ENCODE results near the gene CDYL2.

The CDYL2 gene

DNA sequence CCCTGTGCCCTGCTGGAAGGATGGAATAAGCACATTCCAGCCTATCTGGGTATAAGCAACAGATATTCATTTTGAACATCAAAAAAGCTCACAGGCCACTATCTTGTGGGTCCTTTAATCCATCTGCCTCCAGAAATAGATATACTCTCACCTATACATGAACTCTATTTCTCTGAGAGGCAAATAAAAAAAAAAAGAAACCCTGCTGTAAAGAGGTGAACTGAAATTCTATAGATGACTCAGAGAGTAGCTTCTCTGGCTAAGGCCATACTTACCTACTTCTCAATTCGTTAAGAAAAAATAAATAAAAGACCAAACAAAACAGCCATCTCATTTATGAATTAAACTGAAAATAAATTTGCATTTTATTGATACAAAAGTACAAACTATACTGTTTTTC lies 177.3 kb downstream of the CDYL2 start:
- no peak for DNase-seq (ENCODE audit: low read depth in 2 of 2)

GRCh38 chr16:80623376-80623775 lies 181.0 kb downstream of the CDYL2 start:
- DNase-seq (ENCODE audit: low read depth in 2 of 2), result no peak

GRCh38 chr16:80622007-80622406 lies 182.4 kb downstream of the CDYL2 start:
- no peak for DNase-seq (ENCODE audit: low read depth in 2 of 2)

GRCh38 chr16:80620736-80621605 lies 183.4 kb downstream of the CDYL2 start:
- no peak for DNase-seq (ENCODE audit: low read depth in 2 of 2)

DNA sequence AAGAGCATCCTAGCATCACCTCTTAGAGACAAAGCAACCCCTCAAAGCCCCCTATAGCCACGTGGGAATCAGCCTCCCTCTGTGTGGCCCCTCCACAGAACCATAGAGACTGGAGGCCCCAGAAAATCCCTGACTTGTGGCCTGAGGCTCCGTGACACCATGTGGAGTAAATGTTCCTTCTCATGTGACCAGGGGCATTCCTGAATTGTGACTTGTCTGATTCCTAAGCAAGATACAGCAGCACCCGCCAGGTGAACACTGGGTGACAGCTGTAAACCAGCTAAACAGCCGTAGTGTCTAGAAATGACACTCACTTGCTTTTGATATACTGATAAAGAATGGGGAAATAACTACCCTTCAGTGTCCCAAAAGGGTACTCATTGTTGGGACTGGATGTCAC lies 184.6 kb downstream of the CDYL2 start:
- no peak for DNase-seq (ENCODE audit: low read depth in 2 of 2)

DNA sequence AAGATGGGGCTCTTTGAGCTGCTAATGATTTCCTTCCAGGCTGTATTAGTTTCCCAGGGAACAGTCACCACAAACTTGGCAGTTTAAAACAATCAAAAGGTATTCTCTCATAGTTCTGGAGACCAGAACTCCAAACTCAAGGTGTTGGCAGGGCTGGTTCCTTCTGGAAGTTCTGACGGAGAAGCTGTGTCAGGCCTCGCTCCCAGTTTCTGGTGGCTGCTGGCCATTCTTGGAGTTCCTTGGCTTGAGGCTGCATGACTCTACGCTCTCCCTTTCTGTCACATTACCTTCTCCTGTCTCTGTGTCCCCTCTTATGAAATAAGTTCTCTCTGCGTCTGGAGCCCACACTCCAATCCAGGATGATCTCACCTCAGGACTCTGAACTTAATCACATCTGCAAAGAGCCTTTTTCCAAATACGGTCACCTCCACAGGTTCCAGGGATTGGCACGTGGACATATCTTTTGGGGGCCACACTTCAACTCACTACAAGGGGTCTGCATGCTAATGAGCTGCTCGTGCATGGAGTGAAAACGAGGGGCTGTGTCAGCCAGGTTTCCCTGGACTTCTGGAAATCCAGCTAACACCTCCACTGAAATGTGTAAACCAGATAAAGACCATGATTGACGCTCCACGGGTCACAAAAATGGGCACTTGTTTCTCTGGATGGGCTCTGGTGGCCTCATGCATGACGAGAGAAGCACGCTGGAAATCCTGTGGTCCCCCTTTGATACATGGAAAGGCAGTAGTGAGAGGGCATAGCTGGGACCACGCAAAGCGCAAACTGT lies 185.3 kb downstream of the CDYL2 start:
- DNase-seq (ENCODE audit: low read depth in 2 of 2), result no peak

DNA sequence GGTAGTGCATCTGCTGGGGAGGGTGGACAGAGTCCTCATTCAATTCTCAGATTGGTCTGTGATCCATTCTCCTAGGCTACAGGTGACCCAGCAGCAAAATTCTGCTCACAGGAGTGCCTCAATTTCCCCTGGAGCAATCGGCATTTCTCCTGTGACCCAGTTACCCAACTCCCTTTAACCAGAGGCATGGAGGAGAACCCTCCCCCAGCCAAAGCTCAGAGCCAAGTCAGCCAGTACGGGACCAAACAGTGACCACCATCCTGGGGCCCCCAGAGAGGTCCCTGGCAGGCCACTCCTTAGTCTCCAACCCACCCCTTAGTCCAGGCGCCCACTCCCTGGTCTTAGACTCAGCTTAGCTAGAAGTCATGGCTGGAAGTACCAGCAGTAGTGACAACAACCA lies 188.0 kb downstream of the CDYL2 start:
- DNase-seq (ENCODE audit: low read depth in 2 of 2), result no peak

- DNase-seq (ENCODE audit: low read depth in 2 of 2), result no peak
Measured at GRCh38 chr16:80615735-80616134, 188.7 kb downstream of the CDYL2 start.

- DNase-seq (ENCODE audit: low read depth in 2 of 2), result no peak
Measured at GRCh38 chr16:80614908-80615671, 189.3 kb downstream of the CDYL2 start.

- DNase-seq (ENCODE audit: low read depth in 2 of 2), result no peak
Measured at GRCh38 chr16:80612461-80613017, 191.9 kb downstream of the CDYL2 start.

- no peak for DNase-seq (ENCODE audit: low read depth in 2 of 2)
Measured at GRCh38 chr16:80611930-80612327, 192.5 kb downstream of the CDYL2 start.

GRCh38 chr16:80611171-80611929 lies 193.0 kb downstream of the CDYL2 start:
- DNase-seq (ENCODE audit: low read depth in 2 of 2), result no peak

DNA sequence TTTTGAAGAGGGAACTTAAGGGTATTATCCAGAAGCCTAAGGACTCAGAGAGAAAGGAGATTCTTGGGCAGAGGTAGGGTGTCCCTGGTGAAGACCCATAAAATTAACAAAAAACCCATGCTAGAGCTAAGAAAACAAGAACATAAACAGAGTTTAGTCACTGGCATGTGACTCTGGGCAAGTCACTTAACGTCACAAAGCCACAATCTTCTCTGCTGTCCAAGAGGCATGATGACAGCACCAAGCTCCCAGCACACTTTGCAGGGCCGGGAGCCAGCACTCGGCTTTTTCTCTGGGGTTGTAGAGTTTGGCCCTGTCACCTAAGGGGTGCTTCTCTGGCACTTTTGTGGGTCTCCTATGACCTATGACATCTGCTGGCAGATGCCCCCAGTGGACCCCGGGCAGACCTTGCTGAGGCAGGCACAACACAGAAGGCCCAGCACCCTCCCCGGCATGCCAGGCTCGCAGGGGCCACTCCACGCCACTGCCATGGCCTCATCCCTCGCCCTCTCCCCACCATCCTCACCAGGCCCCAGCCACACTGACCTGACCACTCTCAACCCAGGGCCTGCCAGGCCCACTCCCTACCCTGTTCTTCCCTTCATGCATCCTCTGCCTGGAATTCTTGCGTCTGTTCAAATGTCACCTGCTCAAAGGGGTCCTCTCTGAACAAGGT lies 193.8 kb downstream of the CDYL2 start:
- DNase-seq (ENCODE audit: low read depth in 2 of 2), result no peak

GRCh38 chr16:80608946-80609345 lies 195.5 kb downstream of the CDYL2 start:
- DNase-seq (ENCODE audit: low read depth in 2 of 2), result no peak

GRCh38 chr16:80607204-80607603 lies 197.2 kb downstream of the CDYL2 start:
- no peak for DNase-seq (ENCODE audit: low read depth in 2 of 2)

GRCh38 chr16:80606221-80606766 lies 198.1 kb downstream of the CDYL2 start:
- no peak for DNase-seq (ENCODE audit: low read depth in 2 of 2)

DNA sequence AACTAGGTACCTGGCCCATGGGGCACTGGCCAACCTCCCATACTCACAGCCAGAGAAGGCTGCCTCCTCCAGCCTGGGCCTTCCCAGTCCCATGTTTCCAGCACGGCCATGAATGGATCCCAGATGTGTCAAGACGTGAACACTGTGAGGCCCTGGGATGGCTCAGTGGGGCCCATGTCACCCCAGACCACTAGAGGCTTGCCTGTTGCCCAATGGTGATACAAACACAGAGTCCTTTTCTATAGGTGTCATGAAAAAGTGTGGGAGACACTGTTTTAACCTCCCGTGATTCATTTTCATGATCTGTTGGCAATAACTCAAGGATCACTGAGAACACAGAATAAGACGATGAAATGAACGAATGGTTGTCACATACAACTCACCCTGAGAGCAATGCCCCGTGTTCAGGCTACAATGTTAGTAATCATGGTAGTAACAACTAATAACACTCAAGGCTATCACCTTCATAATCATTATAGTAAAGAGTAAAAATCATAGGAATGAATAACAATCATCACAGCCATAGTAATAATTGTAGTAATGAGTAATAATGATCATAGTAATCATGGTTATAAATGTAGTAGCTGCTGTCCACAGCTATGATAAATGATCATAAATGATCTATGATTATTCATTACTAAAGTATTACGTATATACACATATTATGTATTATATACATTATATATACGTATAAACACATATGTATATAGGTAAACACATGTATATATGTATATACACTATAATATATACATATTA lies 199.6 kb downstream of the CDYL2 start:
- DNase-seq (ENCODE audit: low read depth in 2 of 2), result no peak

- no peak for DNase-seq (ENCODE audit: low read depth in 2 of 2)
Measured at GRCh38 chr16:80602894-80603293, 201.5 kb downstream of the CDYL2 start.

GRCh38 chr16:80601182-80601581 lies 203.2 kb downstream of the CDYL2 start:
- DNase-seq (ENCODE audit: low read depth in 2 of 2), result no peak

DNA sequence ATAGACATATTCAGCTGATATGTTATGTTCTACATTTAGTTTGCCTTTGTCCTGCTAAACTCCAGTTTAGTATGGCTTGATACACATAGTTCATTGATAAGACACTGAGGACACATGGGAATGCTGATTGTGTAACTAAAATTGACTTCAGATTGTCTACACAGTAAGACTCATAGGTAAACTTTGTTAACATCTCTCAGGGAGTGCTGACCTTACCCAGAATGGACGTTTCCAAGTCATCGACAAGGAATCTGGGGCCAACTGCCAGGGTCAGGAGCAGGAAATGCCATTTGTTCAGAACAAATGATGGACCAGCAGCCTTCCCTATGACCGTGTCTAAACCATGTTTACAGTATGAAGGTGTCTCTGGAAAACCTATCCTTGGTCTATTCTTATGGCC lies 204.9 kb downstream of the CDYL2 start:
- DNase-seq (ENCODE audit: low read depth in 2 of 2), result no peak
